ENCODE results near the gene FANCM. TPM values are rescaled to one million over a fixed set of nuclear protein-coding genes. Genes with fewer than 3 reads are reported as not detected.

The FANCM gene
- total and polyA plus RNA-seq, 2 experiments from 2014 or later = 19.6 to 21.1 TPM

- Histone ChIP-seq H3K36me3 (ENCODE audit: insufficient read depth) (peaks cover 27% of the 10 kb centered on the region), H4K20me1 (replicated peaks; ENCODE audit: insufficient read depth) (peaks cover 27% of the 10 kb centered on the region), H3K4me3 (no peak overlapping the region), H3F3A (replicated peaks; ENCODE audit: low read depth) (no peaks in the 10 kb centered on the region), H2AFZ (no peak overlapping the region), H3K4me2 (no peak overlapping the region), H3K4me1 (ENCODE audit: insufficient read depth) (no peaks in the 10 kb centered on the region), H3K9me2 (ENCODE audit: insufficient read depth) (no peaks in the 10 kb centered on the region), H3K27me3 (ENCODE audit: insufficient read depth) (no peaks in the 10 kb centered on the region), H3K79me2 (replicated peaks; ENCODE audit: insufficient read depth) (peaks cover 83% of the 10 kb centered on the region), H3K27ac (ENCODE audit: low read depth) (no peak overlapping the region)
- no peaks in the 10 kb centered on the region for H3K9me3 Mint-ChIP-seq
- peaks cover 3% of the 10 kb centered on the region for H3K27me3 Mint-ChIP-seq (ENCODE audit: insufficient read depth, low read depth, poor library complexity)
- ATAC-seq (no peak), DNase-seq (ENCODE audit: low spot score) (no peak)
- no peak overlapping the region for H3K4me3 Mint-ChIP-seq
- no peaks in the 10 kb centered on the region for H3K4me1 Mint-ChIP-seq
- TF ChIP-seq, protein P1, sequence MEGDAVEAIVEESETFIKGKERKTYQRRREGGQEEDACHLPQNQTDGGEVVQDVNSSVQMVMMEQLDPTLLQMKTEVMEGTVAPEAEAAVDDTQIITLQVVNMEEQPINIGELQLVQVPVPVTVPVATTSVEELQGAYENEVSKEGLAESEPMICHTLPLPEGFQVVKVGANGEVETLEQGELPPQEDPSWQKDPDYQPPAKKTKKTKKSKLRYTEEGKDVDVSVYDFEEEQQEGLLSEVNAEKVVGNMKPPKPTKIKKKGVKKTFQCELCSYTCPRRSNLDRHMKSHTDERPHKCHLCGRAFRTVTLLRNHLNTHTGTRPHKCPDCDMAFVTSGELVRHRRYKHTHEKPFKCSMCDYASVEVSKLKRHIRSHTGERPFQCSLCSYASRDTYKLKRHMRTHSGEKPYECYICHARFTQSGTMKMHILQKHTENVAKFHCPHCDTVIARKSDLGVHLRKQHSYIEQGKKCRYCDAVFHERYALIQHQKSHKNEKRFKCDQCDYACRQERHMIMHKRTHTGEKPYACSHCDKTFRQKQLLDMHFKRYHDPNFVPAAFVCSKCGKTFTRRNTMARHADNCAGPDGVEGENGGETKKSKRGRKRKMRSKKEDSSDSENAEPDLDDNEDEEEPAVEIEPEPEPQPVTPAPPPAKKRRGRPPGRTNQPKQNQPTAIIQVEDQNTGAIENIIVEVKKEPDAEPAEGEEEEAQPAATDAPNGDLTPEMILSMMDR (conservative IDR thresholded peaks at IDR 0.05; ENCODE audit: low read depth in 2 of 2) = no peak
- TF ChIP-seq ZNF114 (CRISPR knock-in tag; IDR thresholded peaks at IDR 0.05) (no peak), NANOG (IDR thresholded peaks at IDR 0.05; ENCODE audit: borderline replicate concordance) (no peak), STAT1 (IDR thresholded peaks at IDR 0.05; ENCODE audit: unreplicated experiment) (no peak), ZNF331 (CRISPR knock-in tag; IDR thresholded peaks at IDR 0.05; ENCODE audit: low read depth) (no peak), EZH2phosphoT487 (IDR thresholded peaks at IDR 0.05; ENCODE audit: unreplicated experiment) (no peak), POLR2AphosphoS5 (IDR thresholded peaks at IDR 0.05; ENCODE audit: low read depth) (no peak), JUNB (IDR thresholded peaks at IDR 0.05; ENCODE audit: unreplicated experiment) (no peak), CREB1 (CRISPR knock-in tag; IDR thresholded peaks at IDR 0.05; ENCODE audit: low read depth) (no peak), ZNF462 (CRISPR knock-in tag; IDR thresholded peaks at IDR 0.05) (no peak), REST (IDR thresholded peaks at IDR 0.05; ENCODE audit: unreplicated experiment) (no peak), EZH2 (IDR thresholded peaks at IDR 0.05; ENCODE audit: low read depth, unreplicated experiment) (no peak)
- TF ChIP-seq, protein P2, sequence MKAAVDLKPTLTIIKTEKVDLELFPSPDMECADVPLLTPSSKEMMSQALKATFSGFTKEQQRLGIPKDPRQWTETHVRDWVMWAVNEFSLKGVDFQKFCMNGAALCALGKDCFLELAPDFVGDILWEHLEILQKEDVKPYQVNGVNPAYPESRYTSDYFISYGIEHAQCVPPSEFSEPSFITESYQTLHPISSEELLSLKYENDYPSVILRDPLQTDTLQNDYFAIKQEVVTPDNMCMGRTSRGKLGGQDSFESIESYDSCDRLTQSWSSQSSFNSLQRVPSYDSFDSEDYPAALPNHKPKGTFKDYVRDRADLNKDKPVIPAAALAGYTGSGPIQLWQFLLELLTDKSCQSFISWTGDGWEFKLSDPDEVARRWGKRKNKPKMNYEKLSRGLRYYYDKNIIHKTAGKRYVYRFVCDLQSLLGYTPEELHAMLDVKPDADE (IDR thresholded peaks at IDR 0.05) = no peak
- no peak overlapping the region for H3K27ac Mint-ChIP-seq
- peaks cover 44% of the 10 kb centered on the region for H3K36me3 Mint-ChIP-seq (ENCODE audit: low read depth)
These were observed 40.6 kb upstream of the FANCM start for GRCh38 chr14:45095143-45095542.

All from GM23338 (cell line).